GM21526 (cell line): ENCODE data around the gene SPRYD7.
"Not testable (repeated sequence)": the region's sequence is repeated elsewhere in the genome, so short reads cannot be mapped to it uniquely, and the experiment has no call there.

Experiments used
- ATAC-seq: cut with Tn5 transposase; IDR thresholded peaks from one replicate; pipeline ENCODE4 v1.9.1; 2021; ENCODE audit warnings: moderate library complexity; ENCODE audit not compliant: unreplicated experiment, low FRiP score

The SPRYD7 gene

GRCh38 chr13:49933511-49933910 lies 2.6 kb downstream of the SPRYD7 start:
- no peak for ATAC-seq

GRCh38 chr13:49932868-49933267 lies 3.3 kb downstream of the SPRYD7 start:
- no peak for ATAC-seq

- ATAC-seq, result no peak
Measured at GRCh38 chr13:49932066-49932465, 4.1 kb downstream of the SPRYD7 start.

GRCh38 chr13:49927755-49928154 lies 8.4 kb downstream of the SPRYD7 start:
- no peak for ATAC-seq

DNA sequence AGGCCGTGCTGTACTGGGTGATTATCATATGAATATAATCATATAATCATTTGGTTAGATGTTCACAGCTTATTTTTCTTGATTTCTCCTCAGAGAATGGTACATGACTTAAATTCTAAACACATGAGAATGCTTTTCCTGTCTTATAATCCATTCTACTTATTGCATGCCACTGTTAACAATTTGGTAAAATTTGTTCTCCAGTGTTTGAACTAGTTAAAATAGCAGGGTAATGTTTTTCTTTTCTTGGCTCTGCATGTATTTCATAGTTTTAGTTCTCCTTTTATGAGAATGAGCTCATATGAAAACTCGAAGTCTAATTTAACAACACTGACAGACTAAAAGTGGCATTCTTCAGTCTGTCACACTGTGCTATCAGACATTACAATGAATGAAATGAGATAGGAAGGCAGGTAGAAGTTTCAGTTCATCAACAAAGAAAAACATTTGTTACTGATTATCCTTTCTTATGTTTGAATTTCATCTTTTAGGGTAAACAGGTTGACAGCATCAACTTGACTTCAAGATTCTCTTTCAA lies 10.2 kb downstream of the SPRYD7 start:
- ATAC-seq, result no peak

DNA sequence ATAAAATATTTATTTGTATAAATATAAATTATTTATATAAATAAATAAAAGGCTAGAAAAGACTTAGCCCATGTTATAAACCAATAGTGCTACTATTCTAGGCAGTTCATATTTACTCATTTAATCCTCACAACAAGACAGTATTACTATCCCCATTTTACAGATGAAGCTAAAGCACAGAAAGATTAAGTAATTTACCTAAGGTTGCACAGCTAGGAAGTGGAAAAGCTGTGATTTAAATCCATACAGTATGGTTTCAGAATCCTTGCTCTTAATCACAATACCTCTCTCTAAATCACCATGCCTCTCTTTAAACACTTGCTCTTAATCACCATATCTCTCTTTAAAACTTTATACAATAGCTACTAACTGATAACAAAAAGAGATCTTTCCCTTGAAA lies 13.8 kb downstream of the SPRYD7 start:
- no peak for ATAC-seq

GRCh38 chr13:49920969-49921368 lies 15.2 kb downstream of the SPRYD7 start:
- not testable (repeated sequence) for ATAC-seq

- ATAC-seq, result not testable (repeated sequence)
Measured at GRCh38 chr13:49918106-49918505, 18.0 kb downstream of the SPRYD7 start.

GRCh38 chr13:49914947-49915346 lies 21.2 kb downstream of the SPRYD7 start:
- no peak for ATAC-seq

DNA sequence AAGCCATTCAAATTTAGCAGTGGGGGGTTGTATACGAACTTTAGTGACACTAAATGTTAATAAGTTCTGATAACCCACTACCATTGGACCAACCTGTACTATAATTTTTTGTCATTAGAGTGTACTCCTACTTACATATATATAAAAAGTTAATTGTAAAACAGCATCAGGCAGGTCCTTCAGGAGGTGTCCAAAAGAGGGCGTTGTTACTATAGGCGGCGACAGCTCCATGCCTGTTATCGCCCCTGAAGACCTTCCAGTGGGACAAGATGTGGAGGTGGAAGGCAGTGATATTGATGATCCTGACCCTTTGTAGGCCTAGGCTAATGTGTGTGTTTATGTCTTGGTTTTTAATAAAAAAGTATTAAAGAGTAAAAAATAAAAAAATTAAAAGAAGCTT lies 27.5 kb downstream of the SPRYD7 start:
- no peak for ATAC-seq

DNA sequence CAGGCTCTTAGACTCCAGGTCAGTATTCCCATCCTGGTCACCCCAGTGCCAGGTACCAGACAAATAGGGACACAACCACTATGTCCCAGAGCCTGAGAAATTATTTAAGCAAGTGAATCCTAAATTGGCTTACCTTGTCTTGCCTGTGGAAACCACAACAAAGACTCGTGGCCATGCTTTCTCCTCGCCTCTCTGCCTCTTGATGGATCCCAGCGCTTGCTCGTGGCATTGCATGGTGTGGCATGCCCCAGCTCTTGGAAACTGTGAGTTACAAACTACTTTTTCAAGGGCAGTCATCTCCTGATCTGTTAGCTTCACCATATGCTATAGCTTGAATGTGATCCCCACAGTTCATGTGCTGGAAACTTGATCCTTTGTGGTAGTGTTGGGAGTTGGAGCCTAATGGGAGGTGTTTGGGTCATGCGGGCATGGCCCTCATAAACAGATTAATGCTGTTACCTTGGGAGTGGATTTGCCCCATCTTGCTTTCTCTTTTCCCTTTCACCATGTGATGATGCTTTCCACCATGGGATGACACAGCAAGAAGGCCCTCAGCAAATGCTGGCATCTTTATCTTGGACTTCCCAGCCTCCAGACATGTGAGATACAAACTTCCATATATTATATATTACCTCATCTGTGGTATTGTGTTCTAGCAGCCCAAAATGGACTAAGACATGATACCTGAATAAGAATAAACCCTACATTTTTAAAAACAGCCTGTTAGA lies 31.2 kb downstream of the SPRYD7 start:
- ATAC-seq, result no peak

DNA sequence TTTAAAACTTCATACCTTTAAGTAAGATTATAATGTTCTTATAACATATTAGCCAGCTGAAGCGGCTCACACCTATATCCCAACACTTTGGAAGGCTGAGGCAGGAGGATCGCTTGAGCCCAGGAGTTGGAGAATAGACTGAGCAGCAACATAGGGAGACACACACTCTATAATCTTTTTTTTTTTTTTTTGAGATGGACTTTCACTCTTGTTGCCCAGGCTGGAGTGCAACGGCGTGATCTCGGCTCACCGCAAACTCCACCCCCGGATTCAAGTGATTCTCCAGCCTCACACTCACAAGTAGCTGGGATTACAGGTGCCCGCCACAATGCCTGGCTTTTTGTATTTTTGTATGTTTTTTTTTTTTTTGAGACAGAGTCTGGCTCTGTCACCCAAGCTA lies 37.3 kb downstream of the SPRYD7 start:
- ATAC-seq, result no peak

DNA sequence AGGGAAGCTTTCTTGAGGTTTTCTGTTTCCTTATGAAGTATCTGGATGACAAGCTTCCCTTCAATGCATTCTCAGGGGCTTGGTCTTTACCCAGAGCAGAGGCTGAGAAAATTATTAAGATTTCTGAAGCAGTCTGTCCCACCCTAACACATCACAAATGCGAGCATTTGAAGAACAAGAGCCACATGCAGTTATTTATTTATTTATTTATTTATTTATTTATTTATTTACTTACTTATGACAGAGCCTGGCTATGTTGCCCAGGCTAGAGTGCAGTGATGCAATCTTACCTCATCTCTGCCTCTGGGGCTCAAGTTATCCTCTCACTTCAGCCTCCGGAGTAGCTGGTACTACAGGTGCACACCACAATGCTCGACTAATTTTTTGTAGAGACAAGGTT lies 38.4 kb downstream of the SPRYD7 start:
- no peak for ATAC-seq

DNA sequence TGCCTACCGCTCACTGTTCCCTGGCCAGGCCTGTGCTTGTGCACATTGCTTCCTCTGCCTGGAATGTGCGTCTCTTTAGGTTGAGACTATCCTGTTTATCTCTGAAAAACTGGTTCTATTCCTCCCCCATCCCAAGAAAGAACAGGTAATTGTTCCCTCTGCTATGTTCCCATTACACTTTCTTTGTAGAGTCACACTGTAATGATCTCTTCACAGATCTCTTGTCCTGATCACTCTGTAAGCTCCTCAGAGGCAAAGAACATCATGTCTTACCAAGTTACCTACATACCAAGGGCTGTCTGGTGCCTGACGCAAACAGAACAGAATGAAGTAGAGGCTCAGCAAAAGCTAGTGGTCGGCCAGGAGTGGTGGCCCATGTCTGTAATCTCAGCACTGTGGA lies 40.3 kb downstream of the SPRYD7 start:
- no peak for ATAC-seq

DNA sequence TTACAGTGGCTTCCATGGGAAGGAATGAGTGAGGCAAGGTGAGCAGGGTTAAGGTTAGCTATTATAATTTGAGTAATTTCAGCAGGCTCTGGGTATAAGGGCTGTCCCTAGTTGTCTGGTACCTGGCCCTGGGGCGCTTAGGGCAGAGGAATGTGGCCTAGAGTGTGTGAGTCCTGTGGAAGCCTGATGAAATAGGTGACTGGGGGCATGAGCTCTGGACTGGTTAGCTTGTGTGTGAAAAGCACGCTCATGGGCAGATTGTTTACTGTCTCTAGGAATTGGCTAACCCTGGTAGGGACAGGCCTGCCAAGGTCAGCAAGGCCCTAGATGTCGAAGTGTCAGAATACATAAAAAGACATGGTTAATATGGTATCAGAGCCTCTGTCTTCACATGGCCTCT lies 42.5 kb downstream of the SPRYD7 start:
- ATAC-seq, result no peak

DNA sequence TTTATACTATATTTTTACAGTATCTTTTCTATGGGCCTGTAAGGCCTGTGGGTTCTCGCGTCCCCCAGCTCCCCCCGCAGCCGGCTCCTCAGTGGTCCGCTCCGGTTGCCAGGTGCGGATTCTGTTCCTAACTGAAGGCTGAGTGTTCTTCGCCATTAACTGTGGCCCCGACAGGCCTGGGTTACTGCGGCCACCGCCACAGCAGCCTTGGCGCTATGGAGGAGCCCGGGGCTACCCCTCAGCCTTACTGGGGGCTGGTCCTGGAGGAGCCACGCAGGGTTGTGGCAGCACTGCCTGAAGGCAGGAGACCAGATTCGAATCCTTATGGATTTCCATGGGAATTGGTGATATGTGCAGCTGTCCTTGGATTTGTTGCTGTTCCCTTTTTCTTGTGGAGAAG lies 45.8 kb downstream of the SPRYD7 start:
- ATAC-seq, result no peak

DNA sequence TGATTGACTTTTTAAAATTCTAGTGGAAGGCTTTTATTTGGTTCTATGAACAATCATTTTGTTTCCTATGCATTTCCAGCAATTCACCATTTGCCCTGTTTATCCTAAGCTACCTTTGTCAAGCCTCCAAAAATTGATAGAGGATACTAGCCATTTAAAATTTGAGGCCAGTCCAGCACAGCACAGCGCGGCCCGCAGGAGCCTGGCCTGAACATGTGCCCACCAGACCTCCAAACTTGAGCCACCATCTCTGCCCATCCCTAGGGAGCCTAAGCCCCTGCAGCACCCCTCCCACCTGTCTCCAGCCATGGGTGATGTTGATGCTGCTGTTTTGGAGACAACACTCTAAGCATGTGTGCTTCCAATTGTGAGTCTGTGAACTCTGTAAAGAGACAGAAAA lies 57.5 kb downstream of the SPRYD7 start:
- ATAC-seq, result no peak

DNA sequence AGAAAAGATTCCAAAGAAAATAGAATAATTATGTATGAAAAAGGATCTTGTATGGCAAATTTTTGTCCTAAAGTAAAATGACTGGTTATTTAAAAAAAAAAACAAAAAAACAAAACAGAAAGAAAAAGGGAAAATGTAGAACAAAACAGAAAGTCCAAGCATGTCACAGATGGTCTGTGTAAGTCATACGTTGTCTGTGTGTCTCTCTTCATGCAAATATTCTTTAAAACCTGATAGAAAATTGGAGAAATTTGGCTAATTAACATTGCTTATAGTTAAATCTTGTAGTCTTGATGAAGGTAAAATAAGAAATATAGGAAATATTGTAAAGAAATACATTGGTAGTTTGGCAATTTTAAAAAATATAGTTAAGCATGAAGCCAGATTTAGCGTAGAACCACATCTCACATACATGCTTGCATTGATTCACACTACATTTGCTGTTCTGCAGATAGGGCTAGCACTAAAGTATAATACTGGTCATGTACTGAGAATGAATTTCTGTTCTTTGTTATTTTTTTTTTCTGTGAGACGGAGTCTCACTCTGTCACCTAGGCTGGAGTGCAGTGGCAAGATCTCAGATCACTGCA lies 58.4 kb downstream of the SPRYD7 start:
- no peak for ATAC-seq

- ATAC-seq, result no peak
Measured at GRCh38 chr13:49874430-49874829, 61.7 kb downstream of the SPRYD7 start.

DNA sequence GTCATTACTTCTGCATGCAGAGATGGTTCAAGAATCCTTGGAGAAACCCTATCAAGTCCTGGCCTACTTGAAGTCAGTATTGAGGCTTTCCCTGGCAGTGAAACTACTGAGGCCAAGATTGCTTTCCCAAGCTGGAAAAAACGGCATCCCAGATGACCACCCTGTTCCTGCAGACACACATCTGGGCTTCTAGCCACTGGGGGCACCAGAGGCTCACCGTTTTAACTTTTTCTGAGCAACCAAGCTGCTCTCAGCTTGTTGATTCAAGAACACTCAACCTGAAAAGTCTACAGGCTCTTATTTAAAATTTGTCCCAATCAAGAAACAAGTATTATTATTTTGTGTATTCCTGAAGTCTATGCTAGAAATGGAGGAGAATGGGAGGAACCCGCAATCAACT lies 66.6 kb downstream of the SPRYD7 start:
- no peak for ATAC-seq

DNA sequence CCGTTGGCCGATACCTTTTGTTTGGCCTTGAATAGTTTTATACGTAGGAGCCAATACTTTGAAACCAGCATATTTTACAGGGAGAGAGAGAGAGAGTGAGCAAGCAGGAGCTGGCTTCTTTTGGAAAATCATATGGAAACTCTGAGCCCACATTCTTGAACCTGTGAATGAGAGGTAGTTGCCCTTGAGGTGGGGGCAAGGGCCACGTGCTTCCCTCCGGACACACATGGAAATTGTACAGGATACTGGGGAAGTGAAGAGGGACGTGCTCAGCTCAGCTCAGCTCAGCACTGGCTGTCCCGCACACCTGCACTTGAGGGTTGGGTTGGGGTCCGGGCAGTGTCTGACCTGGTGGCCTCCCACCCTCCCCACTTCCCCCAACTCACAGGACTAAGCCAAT lies 68.3 kb downstream of the SPRYD7 start:
- ATAC-seq, result no peak

DNA sequence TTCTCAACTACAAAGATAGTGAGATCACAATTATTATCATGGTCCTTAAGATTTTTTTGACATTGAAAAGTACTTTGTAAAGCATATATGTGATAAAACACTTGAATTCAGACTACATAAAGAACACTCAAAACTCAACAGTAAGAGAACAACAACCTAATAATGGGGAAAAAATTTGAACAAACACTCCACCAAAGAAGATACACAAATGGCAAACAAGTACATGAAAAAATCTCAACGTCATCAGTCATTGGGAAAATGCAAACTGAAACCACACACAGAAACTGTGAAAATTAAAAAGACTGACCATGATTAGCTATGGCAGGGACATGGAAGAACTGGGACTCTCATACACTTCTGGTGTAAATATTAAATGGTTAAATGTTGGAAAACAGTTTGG lies 70.9 kb downstream of the SPRYD7 start:
- no peak for ATAC-seq
